ENCODE data around the gene MCAM.

MCAM gene

GRCh38 chr11:119266517-119267255 is 50.2 kb downstream of the MCAM start:
- DNase-seq (ENCODE audit: low read depth in 1 of 2, low spot score in 1 of 2), result no peak

GRCh38 chr11:119266063-119266462 is 50.9 kb downstream of the MCAM start:
- no peak for DNase-seq (ENCODE audit: low read depth in 1 of 2, low spot score in 1 of 2)

GRCh38 chr11:119263352-119263940 is 53.5 kb downstream of the MCAM start:
- no peak for DNase-seq (ENCODE audit: low read depth in 1 of 2, low spot score in 1 of 2)

- peak in 1 of 2 donors; percentile 18 for DNase-seq (ENCODE audit: low read depth in 1 of 2, low spot score in 1 of 2)
Measured at GRCh38 chr11:119262668-119263351, 54.1 kb downstream of the MCAM start.

- no peak for DNase-seq (ENCODE audit: low read depth in 1 of 2, low spot score in 1 of 2)
Measured at GRCh38 chr11:119258983-119259382, 57.9 kb downstream of the MCAM start.
